OCI-LY7 (cell line): Measurements from ENCODE around the gene SYCP2.

ENCODE experiments used
- CTCF ChIP-seq: fragments of 200-600 bp; sonication (generic); conservative IDR thresholded peaks from 2 replicates; pipeline ENCODE4 v1.5.1; 2014; ENCODE audit warnings: mild to moderate bottlenecking, antibody characterized with exemption, low read length, moderate library complexity, mixed read lengths
- EZH2phosphoT487 ChIP-seq: fragments of 200-600 bp; sonication (generic); IDR thresholded peaks from 2 replicates; pipeline ENCODE4 v1.6.1; 2018; ENCODE audit warnings: low read depth, borderline replicate concordance, mild to moderate bottlenecking, mixed run types, antibody characterized with exemption, low read length, moderate library complexity, mixed read lengths

DNA sequence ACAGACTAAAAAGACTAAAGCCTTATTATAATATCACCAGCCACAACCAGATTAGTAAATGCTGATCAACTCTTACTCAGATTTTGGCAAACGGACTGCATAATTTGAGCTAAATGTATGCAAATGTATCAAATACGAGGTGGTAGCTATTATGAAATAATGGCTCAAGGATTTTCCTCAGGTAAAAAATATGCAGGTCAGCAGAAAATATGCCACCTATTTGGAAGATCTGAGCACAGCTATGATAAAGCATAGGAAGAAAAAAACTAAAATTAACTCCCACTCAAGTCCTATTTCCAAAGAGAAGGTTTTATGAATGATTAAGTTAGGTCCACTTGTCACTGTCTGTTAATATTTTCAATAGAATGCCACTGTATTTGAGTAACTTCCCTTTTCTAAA lies 22.4 kb downstream of the SYCP2 start:
- TF ChIP-seq CTCF (no peak), EZH2phosphoT487 (no peak)
